Measurements from ENCODE around the gene ANKRD23. TPM values are rescaled to one million over a fixed set of nuclear protein-coding genes. Genes with fewer than 3 reads are reported as not detected.
A peak's percentile ranks its signal among the peaks of the same experiment; 100 is the strongest.

The ANKRD23 gene
- total and polyA plus RNA-seq, 2 of the 4 experiments (the other 2 are of a cell fraction), result 0.54 to 1.5 TPM

DNA sequence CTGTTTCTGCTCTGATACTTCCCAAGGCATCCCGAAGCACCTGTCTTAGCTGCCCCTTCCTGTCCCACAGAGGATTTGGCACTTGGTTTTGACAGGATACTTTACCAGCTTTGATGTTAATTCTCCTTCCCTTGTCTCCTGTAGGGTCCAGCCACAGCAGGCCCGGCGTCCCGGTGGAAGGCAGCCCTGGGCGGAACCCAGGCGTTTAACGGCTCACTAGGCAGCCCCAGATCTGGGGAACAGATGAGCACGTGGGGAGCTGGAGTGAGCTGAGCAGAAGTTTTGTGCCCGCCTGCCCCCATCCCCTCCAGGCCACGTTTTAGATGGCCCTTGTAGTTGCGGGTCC, 11.4 kb downstream of the ANKRD23 start:
- no peak overlapping the region for H3K27ac ChIP-seq (ENCODE audit: insufficient read depth, low read length)
- in situ Hi-C loops (cut with MboI; ENCODE audit: low sequenced_read_pairs) (no loop called here), intact Hi-C loops (cut with micrococcal nuclease) (no loop called here), dilution Hi-C loops (cut with HindIII; ENCODE audit: low sequenced_read_pairs, unreplicated experiment) (no loop called here)
- 0 out of 2 replicates have a peak overlapping the region, but pooled peaks have one; percentile 66 for H2AK5ac ChIP-seq (ENCODE audit: low read depth, low read length)
- DNase-seq (no peak), ATAC-seq (ENCODE audit: low read depth) (no peak)
- H4K5ac ChIP-seq (ENCODE audit: low read depth, low read length), result no peak overlapping the region
- CTCF ChIA-PET, result no interaction called here
- no peak overlapping the region for H3K23ac ChIP-seq (ENCODE audit: low read depth, low read length)
- H3K27me3 ChIP-seq (ENCODE audit: control insufficient read depth, insufficient read depth, low read length), result no peaks in the 10 kb centered on the region
- H2BK20ac ChIP-seq (ENCODE audit: low read depth, low read length), result no peak overlapping the region
- peaks cover 11% of the 10 kb centered on the region; the same call in 1 of the 2 replicates for H3K9me1 ChIP-seq (ENCODE audit: insufficient read depth, low read length)
- peaks cover 25% of the 10 kb centered on the region for H3K36me3 ChIP-seq (ENCODE audit: control insufficient read depth, insufficient read depth, low read length)
- peak overlapping the region; percentile 36; the same call in 1 of the 2 replicates for H3K14ac ChIP-seq (replicated peaks; ENCODE audit: low read depth, low read length)
- H2BK120ac ChIP-seq (ENCODE audit: low read depth, low read length), result no peak overlapping the region
- H3K56ac ChIP-seq (ENCODE audit: extremely low read depth, insufficient read depth, low read length), result no peak overlapping the region
- no peak overlapping the region for H3K4me2 ChIP-seq (ENCODE audit: low read depth, low read length)
- H3K18ac ChIP-seq (ENCODE audit: low read depth, low read length), result no peak overlapping the region
- H2BK15ac ChIP-seq (ENCODE audit: low read depth, low read length), result no peak overlapping the region
- H3K79me1 ChIP-seq (ENCODE audit: low read depth in 1 of 2, low read length in 2 of 2), result no peaks in the 10 kb centered on the region
- H2AK9ac ChIP-seq (replicated peaks; ENCODE audit: low read depth, low read length, poor library complexity), result peak overlapping the region; percentile 43
- WGBS, 2 experiments (ENCODE audit: extremely low coverage in 2 of 2, insufficient read length in 1 of 2), result 64% methylated on average over 5 of the region's 11 CpGs; no CpG with 5 or more reads in 1 of the 2 experiments
- H3K9me3 ChIP-seq (ENCODE audit: control insufficient read depth, insufficient read depth, low read length), result no peaks in the 10 kb centered on the region
- no peak overlapping the region for H4K91ac ChIP-seq (ENCODE audit: insufficient read depth, low read depth, low read length)
- POLR2A ChIA-PET (ENCODE audit: unreplicated experiment), result no interaction called here
- BruUV-seq (replicated peaks), result no TSS peak
- TF ChIP-seq POLR2A (IDR thresholded peaks at IDR 0.05; ENCODE audit: low read depth, low read length) (no peak), MAZ (IDR thresholded peaks at IDR 0.05; ENCODE audit: borderline replicate concordance, low read depth, low read length) (no peak), MAFK (IDR thresholded peaks at IDR 0.05; ENCODE audit: low read depth, low read length) (no peak), CEBPB (IDR thresholded peaks at IDR 0.05; ENCODE audit: low read depth, low read length) (no peak), RAD21 (IDR thresholded peaks at IDR 0.05; ENCODE audit: low read length) (no peak), MXI1 (IDR thresholded peaks at IDR 0.05; ENCODE audit: borderline replicate concordance, low read depth, low read length) (no peak), FOS (IDR thresholded peaks at IDR 0.05; ENCODE audit: low read depth, low read length) (no peak), SMC3 (IDR thresholded peaks at IDR 0.05; ENCODE audit: low read depth, low read length) (no peak)
- TF ChIP-seq, protein P1, sequence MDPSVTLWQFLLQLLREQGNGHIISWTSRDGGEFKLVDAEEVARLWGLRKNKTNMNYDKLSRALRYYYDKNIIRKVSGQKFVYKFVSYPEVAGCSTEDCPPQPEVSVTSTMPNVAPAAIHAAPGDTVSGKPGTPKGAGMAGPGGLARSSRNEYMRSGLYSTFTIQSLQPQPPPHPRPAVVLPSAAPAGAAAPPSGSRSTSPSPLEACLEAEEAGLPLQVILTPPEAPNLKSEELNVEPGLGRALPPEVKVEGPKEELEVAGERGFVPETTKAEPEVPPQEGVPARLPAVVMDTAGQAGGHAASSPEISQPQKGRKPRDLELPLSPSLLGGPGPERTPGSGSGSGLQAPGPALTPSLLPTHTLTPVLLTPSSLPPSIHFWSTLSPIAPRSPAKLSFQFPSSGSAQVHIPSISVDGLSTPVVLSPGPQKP (IDR thresholded peaks at IDR 0.05; ENCODE audit: borderline replicate concordance, low read depth, low read length), result no peak
- TF ChIP-seq, protein P2, sequence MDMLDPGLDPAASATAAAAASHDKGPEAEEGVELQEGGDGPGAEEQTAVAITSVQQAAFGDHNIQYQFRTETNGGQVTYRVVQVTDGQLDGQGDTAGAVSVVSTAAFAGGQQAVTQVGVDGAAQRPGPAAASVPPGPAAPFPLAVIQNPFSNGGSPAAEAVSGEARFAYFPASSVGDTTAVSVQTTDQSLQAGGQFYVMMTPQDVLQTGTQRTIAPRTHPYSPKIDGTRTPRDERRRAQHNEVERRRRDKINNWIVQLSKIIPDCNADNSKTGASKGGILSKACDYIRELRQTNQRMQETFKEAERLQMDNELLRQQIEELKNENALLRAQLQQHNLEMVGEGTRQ (IDR thresholded peaks at IDR 0.05; ENCODE audit: low read depth, low read length), result no peak
- TF ChIP-seq, protein P3, sequence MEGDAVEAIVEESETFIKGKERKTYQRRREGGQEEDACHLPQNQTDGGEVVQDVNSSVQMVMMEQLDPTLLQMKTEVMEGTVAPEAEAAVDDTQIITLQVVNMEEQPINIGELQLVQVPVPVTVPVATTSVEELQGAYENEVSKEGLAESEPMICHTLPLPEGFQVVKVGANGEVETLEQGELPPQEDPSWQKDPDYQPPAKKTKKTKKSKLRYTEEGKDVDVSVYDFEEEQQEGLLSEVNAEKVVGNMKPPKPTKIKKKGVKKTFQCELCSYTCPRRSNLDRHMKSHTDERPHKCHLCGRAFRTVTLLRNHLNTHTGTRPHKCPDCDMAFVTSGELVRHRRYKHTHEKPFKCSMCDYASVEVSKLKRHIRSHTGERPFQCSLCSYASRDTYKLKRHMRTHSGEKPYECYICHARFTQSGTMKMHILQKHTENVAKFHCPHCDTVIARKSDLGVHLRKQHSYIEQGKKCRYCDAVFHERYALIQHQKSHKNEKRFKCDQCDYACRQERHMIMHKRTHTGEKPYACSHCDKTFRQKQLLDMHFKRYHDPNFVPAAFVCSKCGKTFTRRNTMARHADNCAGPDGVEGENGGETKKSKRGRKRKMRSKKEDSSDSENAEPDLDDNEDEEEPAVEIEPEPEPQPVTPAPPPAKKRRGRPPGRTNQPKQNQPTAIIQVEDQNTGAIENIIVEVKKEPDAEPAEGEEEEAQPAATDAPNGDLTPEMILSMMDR (conservative IDR thresholded peaks at IDR 0.05; ENCODE audit: low read depth, low read length), result no peak
- 0 out of 2 replicates have a peak overlapping the region, but pooled peaks have one; percentile 9 for H3K4ac ChIP-seq (ENCODE audit: low read depth, low read length)
- no peak overlapping the region for H3K9ac ChIP-seq (ENCODE audit: low read depth, low read length)
- no peak overlapping the region for H2BK5ac ChIP-seq (ENCODE audit: low read depth, low read length, poor library complexity, severe bottlenecking)
- H2AFZ ChIP-seq (replicated peaks; ENCODE audit: low read length, poor library complexity), result peak overlapping the region; percentile 88
- H4K20me1 ChIP-seq (ENCODE audit: insufficient read depth, low read length), result no peaks in the 10 kb centered on the region
- peak overlapping the region in 1 of 2 experiments; percentile 84; a peak in 2 of 4 replicates for H4K8ac ChIP-seq (ENCODE audit: low read depth in 2 of 2, low read length in 2 of 2)
- peaks cover 10% of the 10 kb centered on the region; the same call in 1 of the 2 replicates for H3K4me1 ChIP-seq (ENCODE audit: control insufficient read depth, insufficient read depth, low read length)
- H3K4me3 ChIP-seq (ENCODE audit: insufficient read depth, low read depth, low read length), result no peak overlapping the region

Data from IMR-90 (cell line).